IMR-90 (cell line): ENCODE results near the gene IGF2. TPM values are rescaled to one million over a fixed set of nuclear protein-coding genes. Genes with fewer than 3 reads are reported as not detected.

Experiments
- ATAC-seq: fragments of 200-7000 bp; cut with Tn5 transposase; 2 replicates; pipeline ENCODE4 v1.9.1; 2020; ENCODE audit warnings: low read depth, mild to moderate bottlenecking, moderate library complexity
- BruUV-seq: library from RNA; stranded (reverse); fragments of 400-500 nt; replicated peaks from 2 replicates; lab custom pipeline; 2021; lab: Mats Ljungman, UMichigan
- CTCF ChIA-PET: fragments of 300-600 bp; formaldehyde crosslinking; extraction: SDS; loops from one replicate; lab custom pipeline; 2021; ENCODE audit warnings: antibody characterized with exemption; lab: Yijun Ruan, JAX
- POLR2A ChIA-PET: fragments of 300-600 bp; sonication (Branson Sonifier 250); formaldehyde crosslinking; loops from one replicate; lab custom pipeline; 2022; ENCODE audit warnings: antibody characterized with exemption; ENCODE audit not compliant: unreplicated experiment; lab: Charles Lee
- DNase-seq: peaks from one replicate; pipeline ENCODE4 v3.0.0; 2013
- H2AFZ ChIP-seq: replicated peaks from 2 replicates; pipeline ENCODE3; 2013; ENCODE audit warnings: low read length, mild to moderate bottlenecking; ENCODE audit not compliant: poor library complexity
- H2AK5ac ChIP-seq: 2 replicates; pipeline ENCODE4 v1.6.1; 2013; ENCODE audit warnings: low read depth, low read length, inconsistent platforms
- H2AK9ac ChIP-seq: replicated peaks from 2 replicates; pipeline ENCODE3; 2013; ENCODE audit warnings: mild to moderate bottlenecking, low read depth, low read length, moderate library complexity; ENCODE audit not compliant: poor library complexity
- H2BK120ac ChIP-seq: 2 replicates; pipeline ENCODE4 v1.6.1; 2013; ENCODE audit warnings: low read depth, low read length, inconsistent platforms
- H2BK15ac ChIP-seq: 3 replicates; pipeline ENCODE4 v1.6.1; 2013; ENCODE audit warnings: low read depth, low read length, inconsistent platforms
- H2BK20ac ChIP-seq: 2 replicates; pipeline ENCODE4 v1.6.1; 2013; ENCODE audit warnings: low read depth, mild to moderate bottlenecking, inconsistent platforms, low read length, moderate library complexity
- H2BK5ac ChIP-seq: 2 replicates; pipeline ENCODE4 v1.6.1; 2013; ENCODE audit warnings: mild to moderate bottlenecking, low read depth, low read length, inconsistent platforms; ENCODE audit not compliant: poor library complexity, severe bottlenecking
- H3K14ac ChIP-seq: replicated peaks from 2 replicates; pipeline ENCODE4 v1.6.1; 2013; ENCODE audit warnings: low read depth, low read length, inconsistent platforms
- H3K18ac ChIP-seq: 2 replicates; pipeline ENCODE4 v1.6.1; 2013; ENCODE audit warnings: low read depth, low read length, control low read depth
- H3K23ac ChIP-seq: 2 replicates; pipeline ENCODE4 v1.6.1; 2013; ENCODE audit warnings: low read depth, low read length, inconsistent platforms
- H3K27ac ChIP-seq: 2 replicates; pipeline ENCODE4 v1.5.1; 2013; ENCODE audit warnings: mild to moderate bottlenecking, control low read depth, low read length; ENCODE audit not compliant: insufficient read depth
- H3K27me3 ChIP-seq: 2 replicates; pipeline ENCODE4 v1.6.1; 2013; ENCODE audit warnings: low read length; ENCODE audit not compliant: control insufficient read depth, insufficient read depth
- H3K36me3 ChIP-seq: 2 replicates; pipeline ENCODE4 v1.6.1; 2013; ENCODE audit warnings: low read length, mixed read lengths; ENCODE audit not compliant: control insufficient read depth, insufficient read depth
- H3K4ac ChIP-seq: 2 replicates; pipeline ENCODE4 v1.6.1; 2013; ENCODE audit warnings: low read depth, low read length, inconsistent platforms
- H3K4me1 ChIP-seq: 2 replicates; pipeline ENCODE4 v1.6.1; 2013; ENCODE audit warnings: low read length, mixed read lengths; ENCODE audit not compliant: control insufficient read depth, insufficient read depth
- H3K4me2 ChIP-seq: 2 replicates; pipeline ENCODE4 v1.6.1; 2013; ENCODE audit warnings: low read depth, mild to moderate bottlenecking, control low read depth, low read length, moderate library complexity
- H3K4me3 ChIP-seq: 2 replicates; pipeline ENCODE4 v1.5.1; 2013; ENCODE audit warnings: low read depth, mild to moderate bottlenecking, control low read depth, low read length, moderate library complexity; ENCODE audit not compliant: insufficient read depth
- H3K56ac ChIP-seq: 2 replicates; pipeline ENCODE4 v1.6.1; 2013; ENCODE audit warnings: low read length, inconsistent platforms; ENCODE audit not compliant: insufficient read depth; ENCODE audit errors: extremely low read depth
- H3K79me1 ChIP-seq, 2 experiments: 2 replicates each; pipeline ENCODE4 v1.6.1; 2013; ENCODE audit warnings: low read length in 2 of 2, inconsistent platforms in 1 of 2, low read depth in 1 of 2
- H3K9ac ChIP-seq: 2 replicates; pipeline ENCODE4 v1.6.1; 2013; ENCODE audit warnings: low read depth, low read length, control low read depth
- H3K9me1 ChIP-seq: 2 replicates; pipeline ENCODE4 v1.6.1; 2013; ENCODE audit warnings: low read length, inconsistent platforms; ENCODE audit not compliant: insufficient read depth
- H3K9me3 ChIP-seq: 2 replicates; pipeline ENCODE4 v1.6.1; 2013; ENCODE audit warnings: low read length; ENCODE audit not compliant: control insufficient read depth, insufficient read depth
- H4K20me1 ChIP-seq: 2 replicates; pipeline ENCODE4 v1.6.1; 2013; ENCODE audit warnings: low read length, inconsistent platforms; ENCODE audit not compliant: insufficient read depth
- H4K5ac ChIP-seq: 2 replicates; pipeline ENCODE4 v1.6.1; 2013; ENCODE audit warnings: mild to moderate bottlenecking, low read depth, low read length, control low read depth
- H4K8ac ChIP-seq, 2 experiments: 2 replicates each; pipeline ENCODE4 v1.6.1; 2013; ENCODE audit warnings: low read depth in 2 of 2, low read length in 2 of 2, control low read depth in 1 of 2, inconsistent platforms in 1 of 2
- H4K91ac ChIP-seq: 2 replicates; pipeline ENCODE4 v1.6.1; 2013; ENCODE audit warnings: low read depth, low read length, inconsistent platforms; ENCODE audit not compliant: insufficient read depth
- BHLHE40 ChIP-seq: fragments of 150-350 bp; IDR thresholded peaks from 2 replicates; pipeline ENCODE4 v1.6.1; 2016; ENCODE audit warnings: mild to moderate bottlenecking, low read depth, low read length
- CEBPB ChIP-seq: IDR thresholded peaks from 2 replicates; pipeline ENCODE4 v1.6.1; 2012; ENCODE audit warnings: low read depth, low read length, improper control_type of control experiment
- CHD1 ChIP-seq: IDR thresholded peaks from 2 replicates; pipeline ENCODE4 v1.6.1; 2012; ENCODE audit warnings: low read depth, low read length, improper control_type of control experiment
- CTCF ChIP-seq: conservative IDR thresholded peaks from 2 replicates; pipeline ENCODE4 v1.5.1; 2012; ENCODE audit warnings: mild to moderate bottlenecking, low read depth, low read length, improper control_type of control experiment
- ELK1 ChIP-seq: fragments of 150-350 bp; IDR thresholded peaks from 2 replicates; pipeline ENCODE4 v1.6.1; 2016; ENCODE audit warnings: low read depth, mild to moderate bottlenecking, low read length, moderate library complexity, borderline replicate concordance
- FOS ChIP-seq: fragments of 150-350 bp; IDR thresholded peaks from 2 replicates; pipeline ENCODE4 v1.6.1; 2016; ENCODE audit warnings: low read depth, low read length
- MAFK ChIP-seq: IDR thresholded peaks from 2 replicates; pipeline ENCODE4 v1.6.1; 2012; ENCODE audit warnings: low read depth, low read length, improper control_type of control experiment
- MAZ ChIP-seq: IDR thresholded peaks from 2 replicates; pipeline ENCODE4 v1.6.1; 2012; ENCODE audit warnings: low read depth, mild to moderate bottlenecking, low read length, improper control_type of control experiment, moderate library complexity, borderline replicate concordance
- MXI1 ChIP-seq: IDR thresholded peaks from 2 replicates; pipeline ENCODE4 v1.6.1; 2012; ENCODE audit warnings: low read depth, mild to moderate bottlenecking, low read length, moderate library complexity, borderline replicate concordance
- NFE2L2 ChIP-seq: fragments of 150-350 bp; IDR thresholded peaks from 2 replicates; pipeline ENCODE4 v1.6.1; 2016; ENCODE audit warnings: low read depth, mild to moderate bottlenecking, low read length
- POLR2A ChIP-seq: IDR thresholded peaks from 2 replicates; pipeline ENCODE4 v1.6.1; 2012; ENCODE audit warnings: mild to moderate bottlenecking, low read depth, low read length
- RAD21 ChIP-seq: IDR thresholded peaks from 2 replicates; pipeline ENCODE4 v1.6.1; 2012; ENCODE audit warnings: low read length, improper control_type of control experiment
- RCOR1 ChIP-seq: IDR thresholded peaks from 2 replicates; pipeline ENCODE4 v1.6.1; 2012; ENCODE audit warnings: mild to moderate bottlenecking, low read length, improper control_type of control experiment; ENCODE audit not compliant: insufficient replicate concordance
- RFX5 ChIP-seq: IDR thresholded peaks from 2 replicates; pipeline ENCODE4 v1.8.0; 2012; ENCODE audit warnings: low read depth, mild to moderate bottlenecking, low read length, moderate library complexity
- SMC3 ChIP-seq: fragments of 150-350 bp; IDR thresholded peaks from 2 replicates; pipeline ENCODE4 v1.6.1; 2016; ENCODE audit warnings: low read depth, mild to moderate bottlenecking, antibody characterized with exemption, low read length, moderate library complexity
- USF2 ChIP-seq: fragments of 150-350 bp; IDR thresholded peaks from 2 replicates; pipeline ENCODE4 v1.6.1; 2017; ENCODE audit warnings: mild to moderate bottlenecking, antibody characterized with exemption, low read length, low read depth
- WGBS, 2 experiments: methylation state at CpG; one replicate each; pipeline versions ENCODE4 v1.1.5 to v1.1.7; 2013; ENCODE audit warnings: missing lambda C conversion rate in 2 of 2; ENCODE audit not compliant: insufficient read length in 1 of 2; ENCODE audit errors: extremely low coverage in 2 of 2; 5-methylcytosine and 5-hydroxymethylcytosine counted together
- dilution Hi-C: fragments of 300-500 bp; cut with HindIII; formaldehyde crosslinking; loops from one replicate; pipeline ENCODE4 v1.14.3; 2018; ENCODE audit warnings: low sequenced_read_pairs; ENCODE audit not compliant: unreplicated experiment
- in situ Hi-C: fragments of 300-500 bp; cut with MboI; formaldehyde crosslinking; loops from 3 replicates; pipeline ENCODE4 v1.14.3; 2019; ENCODE audit warnings: low sequenced_read_pairs, inconsistent platforms, mixed read lengths
- intact Hi-C: fragments of 100-400 bp; cut with micrococcal nuclease; formaldehyde crosslinking; loops from 2 replicates; pipeline ENCODE4 v1.10.0; 2022
- polyA plus RNA-seq, 3 experiments: library from polyadenylated mRNA; depleted of rRNA; stranded (reverse); fragments of >200 nt; gene quantifications; 2 replicates each; pipeline ENCODE4 v1.2.3, GENCODE V29; 2012; ENCODE audit warnings: low replicate concordance in 1 of 3
- total RNA-seq: library from RNA; depleted of rRNA; stranded (reverse); fragments of >200 nt; gene quantifications from 2 replicates; pipeline ENCODE4 v1.2.3, GENCODE V29; 2012

The IGF2 gene
- total and polyA plus RNA-seq, 2 of the 4 experiments (the other 2 are of a cell fraction), result 2.3 to 21.8 TPM

DNA sequence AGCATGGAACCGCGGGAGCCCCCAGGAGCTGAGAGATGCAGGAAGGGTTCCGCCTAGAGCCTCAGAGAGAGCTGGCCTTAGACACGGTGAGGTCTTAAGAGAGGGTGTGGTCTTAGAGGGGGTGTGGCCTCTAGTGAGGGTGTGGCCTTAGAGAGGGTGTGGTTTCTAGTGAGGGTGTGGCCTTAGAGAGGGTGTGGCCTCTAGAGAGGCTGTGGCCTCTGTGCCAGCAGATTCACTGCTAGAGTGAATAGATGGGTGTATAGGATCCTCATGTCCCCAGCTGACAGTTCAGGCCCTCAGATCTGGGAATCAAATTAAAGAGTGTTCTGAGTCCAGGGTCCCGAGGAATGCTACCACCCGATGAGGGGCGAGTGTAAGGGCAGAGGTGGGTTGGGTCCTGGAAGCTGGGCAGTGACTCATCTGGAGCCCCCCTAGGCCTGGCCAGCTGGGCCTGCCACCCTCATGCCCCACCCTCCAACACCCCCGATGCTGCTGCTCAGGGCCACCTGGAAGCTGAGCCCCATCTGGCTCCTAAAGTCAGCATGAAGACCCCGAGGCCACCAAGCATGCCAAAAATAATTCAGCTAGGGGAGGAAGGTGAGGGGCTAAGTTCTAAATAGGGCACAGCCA is 49.5 kb downstream of the IGF2 start:
- Histone ChIP-seq H3K27me3 (no peaks in the 10 kb centered on the region), H4K5ac (no peak overlapping the region), H4K91ac (no peak overlapping the region), H3K36me3 (no peaks in the 10 kb centered on the region), H3K4me1 (no peaks in the 10 kb centered on the region), H2BK20ac (peak overlapping the region; percentile 3; the same call in 1 of the 2 replicates), H3K27ac (no peak overlapping the region), H2AFZ (peak overlapping the region; percentile 67), H3K9ac (no peak overlapping the region), H2AK5ac (peak overlapping the region; percentile 50; the same call in 1 of the 2 replicates), H2BK15ac (no peak overlapping the region), H3K18ac (no peak overlapping the region), H3K4me3 (no peak overlapping the region), H3K79me1 (peaks cover 0 to 2% of the 10 kb centered on the region in 2 experiments; a peak in 1 of 4 replicates), H3K4ac (no peak overlapping the region), H2AK9ac (no peak overlapping the region), H4K8ac (no peak overlapping the region), H2BK5ac (no peak overlapping the region), H3K4me2 (no peak overlapping the region), H4K20me1 (no peaks in the 10 kb centered on the region), H3K9me1 (no peaks in the 10 kb centered on the region), H3K14ac (no peak overlapping the region), H3K23ac (no peak overlapping the region), H3K56ac (no peak overlapping the region), H3K9me3 (peaks cover 18% of the 10 kb centered on the region), H2BK120ac (no peak overlapping the region)
- POLR2A ChIA-PET, result no interaction called here
- dilution Hi-C loops (no loop called here), intact Hi-C loops (no loop called here), in situ Hi-C loops (no loop called here)
- WGBS, 2 experiments, result 71% methylated on average over 4 of the region's 9 CpGs; no CpG with 5 or more reads in 1 of the 2 experiments
- TF ChIP-seq BHLHE40, result no peak
- no peak for TF ChIP-seq MAZ
- TF ChIP-seq FOS, result no peak
- TF ChIP-seq USF2, result no peak
- TF ChIP-seq CHD1, result no peak
- no peak for TF ChIP-seq ELK1
- no peak for TF ChIP-seq RAD21
- TF ChIP-seq NFE2L2, result no peak
- TF ChIP-seq CEBPB, result no peak
- TF ChIP-seq CTCF, result no peak
- no peak for TF ChIP-seq MAFK
- TF ChIP-seq MXI1, result no peak
- no peak for TF ChIP-seq RCOR1
- TF ChIP-seq RFX5, result no peak
- no peak for TF ChIP-seq POLR2A
- no peak for TF ChIP-seq SMC3
- DNase-seq, result peak; percentile 11
- peak; percentile 84 for ATAC-seq
- CTCF ChIA-PET, result no interaction called here
- BruUV-seq, result no TSS peak
